ENCODE results near the gene DACH1. TPM values are rescaled to one million over a fixed set of nuclear protein-coding genes. Genes with fewer than 3 reads are reported as not detected.

Gene DACH1
- total RNA-seq, 4 donors from 2014 or later: 1.2 to 7.9 (median 4.4) TPM

GRCh38 chr13:71499944-71500514 is 367.0 kb downstream of the DACH1 start:
- TF ChIP-seq CTCF (IDR thresholded peaks at IDR 0.05; ENCODE audit: low read depth): no peak

GRCh38 chr13:71499235-71499634 is 367.8 kb downstream of the DACH1 start:
- TF ChIP-seq CTCF (IDR thresholded peaks at IDR 0.05; ENCODE audit: low read depth): no peak

GRCh38 chr13:71493189-71493588 is 373.8 kb downstream of the DACH1 start:
- no peak for TF ChIP-seq CTCF (IDR thresholded peaks at IDR 0.05; ENCODE audit: low read depth)

- TF ChIP-seq CTCF (IDR thresholded peaks at IDR 0.05; ENCODE audit: low read depth): no peak
Observed at GRCh38 chr13:71492346-71492871, 374.6 kb downstream of the DACH1 start.

GRCh38 chr13:71491010-71491409 is 376.0 kb downstream of the DACH1 start:
- TF ChIP-seq CTCF (IDR thresholded peaks at IDR 0.05; ENCODE audit: low read depth): no peak

GRCh38 chr13:71489041-71489440 is 378.0 kb downstream of the DACH1 start:
- TF ChIP-seq CTCF (IDR thresholded peaks at IDR 0.05; ENCODE audit: low read depth): no peak

- TF ChIP-seq CTCF (IDR thresholded peaks at IDR 0.05; ENCODE audit: low read depth): no peak
Observed at GRCh38 chr13:71488201-71488600, 378.8 kb downstream of the DACH1 start.
